Erythroblast (primary cell): Measurements from ENCODE around the gene HOATZ.

Experiments
- DNase-seq, 2 experiments: peaks; one replicate each; lab custom pipeline; 2025; lab: John Stamatoyannopoulos, UW
- GATA1 ChIP-seq: IDR thresholded peaks from 2 replicates; pipeline ENCODE4 v1.6.1; 2011; ENCODE audit warnings: low read depth, mild to moderate bottlenecking, control low read depth, low read length, moderate library complexity
- POLR2A ChIP-seq: IDR thresholded peaks from 2 replicates; pipeline ENCODE4 v1.6.1; 2011; ENCODE audit warnings: mild to moderate bottlenecking, low read length

Gene HOATZ

DNA sequence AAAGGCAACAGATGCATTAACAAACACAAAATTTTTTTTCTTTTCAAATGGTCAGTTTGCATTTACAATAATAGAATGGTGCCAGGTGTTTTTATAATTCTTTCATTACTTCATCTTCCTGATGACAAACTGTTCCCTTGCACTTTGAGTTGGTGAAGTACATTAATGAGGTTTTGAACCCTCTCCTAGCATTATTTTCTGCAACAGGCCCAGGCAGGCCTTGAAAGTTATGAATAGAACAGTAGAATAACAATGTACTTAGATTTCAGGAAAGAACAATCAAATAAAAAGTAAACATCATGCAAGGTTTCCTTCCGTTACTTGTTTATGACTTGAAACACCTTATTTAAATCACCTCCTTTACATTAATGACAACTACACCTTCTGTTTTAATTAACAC is 12.0 kb upstream of the HOATZ start:
- TF ChIP-seq POLR2A (no peak), GATA1 (no peak)
- DNase-seq: no peak

DNA sequence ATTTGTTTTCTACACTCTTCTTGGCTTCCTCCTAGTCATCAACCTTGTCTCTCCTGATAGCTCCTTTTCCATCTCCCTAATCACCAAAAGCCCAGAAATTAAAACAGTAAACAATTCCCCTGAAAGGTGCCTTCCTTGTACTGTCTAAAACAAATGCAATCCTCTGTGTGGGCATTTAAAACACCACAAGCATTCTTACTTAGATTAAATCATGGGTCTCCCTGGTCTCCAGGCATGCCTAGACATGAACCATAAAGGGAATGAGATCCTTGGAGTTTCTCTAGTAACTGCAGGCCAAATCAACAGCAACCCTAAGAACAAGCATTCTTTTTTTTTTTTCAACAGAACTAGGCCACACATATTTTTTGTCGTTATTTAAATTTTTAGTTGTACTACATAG is 4.3 kb upstream of the HOATZ start:
- DNase-seq: no peak
- no peak for TF ChIP-seq GATA1
- TF ChIP-seq POLR2A: no peak

DNA sequence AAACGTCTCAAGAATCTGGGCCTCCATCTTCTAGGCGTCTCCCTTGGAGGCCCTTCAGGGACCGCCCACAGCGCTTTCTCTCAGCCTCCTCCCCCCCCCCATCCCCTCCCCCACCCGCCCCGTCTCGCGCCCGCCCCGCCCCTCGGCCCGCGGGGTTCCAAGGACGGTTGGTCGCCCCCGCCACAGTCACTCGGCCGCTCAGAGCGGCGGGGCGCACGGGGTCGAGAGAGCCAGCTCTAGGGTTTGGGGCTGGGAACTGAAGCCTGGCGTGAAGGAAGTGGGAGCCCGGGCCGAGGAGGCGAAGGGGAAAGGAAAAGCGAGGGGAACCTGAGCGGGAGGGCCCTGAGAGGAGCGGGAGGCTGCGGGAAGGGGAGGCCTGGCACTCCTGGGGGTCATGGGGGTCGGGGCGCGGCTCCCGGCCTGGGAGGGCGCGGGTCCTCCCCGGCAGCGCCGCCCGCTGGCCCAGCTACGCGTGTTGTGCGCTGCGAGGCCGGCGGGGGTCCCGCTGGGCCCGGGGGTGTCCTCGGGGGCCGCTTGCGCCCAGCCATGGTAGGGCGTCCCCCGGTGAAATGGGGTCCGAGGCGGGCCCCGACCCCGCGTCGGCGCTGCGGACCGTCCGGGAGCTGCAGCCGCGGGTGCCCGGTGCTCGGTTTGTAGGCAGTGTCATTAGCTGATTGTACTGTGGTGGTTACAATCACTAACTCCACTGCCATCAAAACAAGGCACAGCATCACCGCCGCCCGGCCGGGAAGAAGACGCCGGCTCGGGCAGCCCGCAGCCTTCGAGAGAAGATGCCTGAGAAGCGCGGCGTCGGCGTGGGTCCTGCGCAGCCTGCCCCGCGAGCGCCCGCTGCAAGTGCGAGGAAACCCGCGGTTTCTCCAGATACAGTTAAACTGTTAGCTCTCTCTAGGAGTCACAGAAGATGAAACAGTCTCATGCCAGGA is 2.0 kb upstream of the HOATZ start, which contains the start of gene BTG4:
Gene BTG4, minus strand, starts transcription at position 91 of the 944 bp plus-strand sequence. CDS start 13,610 bp downstream, outside the sequence.
- peak in 1 of 2 experiments; percentile 7 for DNase-seq

DNA sequence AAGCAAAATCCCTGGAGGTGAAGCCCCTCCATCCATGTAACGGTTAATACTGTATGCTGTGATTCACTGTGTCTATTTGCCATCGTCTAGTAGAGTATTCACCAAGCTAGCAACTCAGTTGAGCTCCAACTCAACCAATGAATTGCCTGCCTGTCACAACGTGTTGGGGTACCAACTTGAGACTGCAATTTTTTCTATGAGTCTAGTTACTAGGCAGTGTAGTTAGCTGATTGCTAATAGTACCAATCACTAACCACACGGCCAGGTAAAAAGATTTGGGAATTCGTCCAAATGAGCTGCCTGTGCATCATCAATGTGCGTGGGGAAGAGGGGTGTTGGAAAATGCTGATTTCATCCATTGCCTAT is 1.4 kb upstream of the HOATZ start:
- no peak for DNase-seq
- TF ChIP-seq POLR2A: no peak
- TF ChIP-seq GATA1: no peak

More for the DNA sequence above, 2.0 kb upstream of the HOATZ start, which contains the start of gene BTG4:
- TF ChIP-seq GATA1 (no peak), POLR2A (no peak)

DNA sequence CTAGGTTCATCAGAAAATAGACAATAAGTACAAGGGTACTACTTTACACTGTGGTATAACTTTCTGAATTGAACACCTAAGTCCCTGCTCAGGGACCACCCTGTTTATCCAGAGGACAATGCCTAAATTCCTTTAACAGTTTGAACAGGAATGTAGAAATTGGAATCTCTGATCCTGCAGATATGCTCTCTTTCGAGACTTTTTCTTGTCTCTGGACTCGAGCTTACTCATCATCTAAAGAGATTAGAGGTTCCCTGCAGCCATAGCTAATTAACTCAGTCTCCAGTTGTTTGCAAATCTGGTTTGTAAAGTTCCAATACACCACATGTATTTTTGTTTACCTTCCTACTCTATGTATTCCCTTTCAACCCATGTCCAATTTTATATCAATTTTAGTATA is 1.0 kb downstream of the HOATZ start:
- no peak for DNase-seq
- TF ChIP-seq POLR2A: no peak
- TF ChIP-seq GATA1: no peak

DNA sequence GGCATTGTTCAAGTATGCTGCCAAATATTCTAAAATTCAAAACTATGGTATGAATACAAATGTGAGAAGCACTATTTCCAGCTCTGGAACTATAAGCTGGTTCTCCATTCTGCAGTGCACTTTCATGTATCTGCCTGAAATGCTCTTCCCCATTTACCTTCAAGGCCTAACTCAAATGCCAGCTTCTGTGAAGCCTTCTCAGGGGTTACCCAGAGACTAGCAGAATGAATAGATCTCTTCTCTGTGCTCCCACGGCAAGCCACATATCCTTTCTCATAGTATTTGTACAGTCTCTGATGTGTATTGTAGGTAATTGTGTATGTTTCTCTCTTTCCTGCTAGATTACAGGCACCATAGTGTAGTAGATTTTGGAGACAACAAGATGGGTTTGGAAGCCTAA is 4.1 kb downstream of the HOATZ start:
- no peak for DNase-seq
- TF ChIP-seq POLR2A (no peak), GATA1 (no peak)

DNA sequence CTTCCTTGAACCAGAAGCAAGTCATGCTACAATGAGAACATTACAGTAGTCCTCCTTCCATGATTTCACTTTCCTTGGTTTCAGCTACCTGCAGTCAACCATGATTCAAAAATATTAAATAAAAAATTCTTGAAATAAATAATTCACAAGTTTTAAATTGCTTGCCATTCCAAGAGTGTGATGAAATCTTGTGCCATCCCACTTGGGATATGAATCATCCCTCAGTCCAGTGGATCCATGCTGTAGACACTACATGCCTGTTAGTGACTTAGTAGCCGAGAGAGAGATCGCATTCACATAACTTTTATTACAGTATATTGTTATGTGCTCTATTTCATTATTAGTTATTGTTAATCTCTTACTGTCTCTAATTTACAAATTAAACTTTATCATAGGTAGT is 6.0 kb downstream of the HOATZ start:
- TF ChIP-seq GATA1 (no peak), POLR2A (no peak)
- DNase-seq: no peak

DNA sequence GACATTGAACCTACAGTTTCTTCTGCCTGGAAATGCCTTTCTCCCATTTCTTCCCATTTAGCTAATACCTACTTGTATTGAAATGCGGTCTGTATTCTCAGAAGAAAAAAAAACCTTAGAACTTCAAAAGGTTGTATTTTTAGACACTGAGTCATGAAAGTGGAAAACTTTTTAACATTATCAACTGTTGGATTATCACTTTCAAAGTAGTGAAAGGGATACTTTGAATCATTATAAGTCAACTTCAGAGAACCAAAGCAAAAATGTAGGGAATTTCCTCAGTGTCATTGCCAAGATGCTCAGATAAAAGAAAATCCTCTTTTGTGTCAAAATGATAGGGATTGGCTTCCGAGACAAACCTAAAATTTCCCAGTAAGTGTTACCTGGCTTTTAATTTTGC is 6.6 kb downstream of the HOATZ start:
- DNase-seq: no peak
- TF ChIP-seq GATA1 (no peak), POLR2A (no peak)

DNA sequence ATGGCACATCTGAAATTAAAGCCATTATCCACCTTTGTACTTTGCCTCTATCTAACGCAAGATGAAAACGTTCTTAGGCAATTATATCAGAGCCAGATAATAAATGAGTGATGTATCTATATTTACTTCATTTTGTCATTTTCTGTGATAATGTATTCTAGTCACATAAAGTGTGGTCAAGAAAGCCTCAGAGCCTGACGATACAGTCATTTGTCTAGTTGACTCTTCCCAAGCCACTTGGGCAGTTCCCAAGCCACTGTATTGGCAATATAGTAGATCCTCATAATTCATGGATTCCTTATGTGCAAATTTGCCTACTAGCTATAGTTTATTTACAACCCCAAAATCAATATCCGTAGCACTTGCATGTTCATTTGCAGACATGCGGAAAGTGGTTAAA is 7.8 kb downstream of the HOATZ start:
- no peak for DNase-seq
- TF ChIP-seq POLR2A: no peak
- TF ChIP-seq GATA1: no peak

DNA sequence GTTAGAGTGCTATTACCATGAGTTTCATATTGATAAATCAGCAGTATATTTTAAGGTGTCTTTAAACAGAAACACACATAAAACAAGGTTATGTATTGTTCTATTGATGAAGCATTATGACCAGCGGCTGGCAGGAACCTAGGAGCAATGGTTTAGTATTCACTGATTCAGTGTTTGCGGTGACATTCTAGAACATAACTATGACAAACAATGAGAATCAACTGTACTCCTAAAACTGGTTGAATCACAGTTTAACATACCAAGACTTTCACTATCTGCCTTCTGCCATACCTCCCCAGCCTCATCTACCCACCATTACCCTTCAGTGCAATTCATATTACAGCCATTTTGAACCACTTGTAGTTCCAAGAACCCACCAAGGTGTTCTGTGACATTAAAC is 8.8 kb downstream of the HOATZ start:
- TF ChIP-seq GATA1: no peak
- no peak for TF ChIP-seq POLR2A
- no peak for DNase-seq

DNA sequence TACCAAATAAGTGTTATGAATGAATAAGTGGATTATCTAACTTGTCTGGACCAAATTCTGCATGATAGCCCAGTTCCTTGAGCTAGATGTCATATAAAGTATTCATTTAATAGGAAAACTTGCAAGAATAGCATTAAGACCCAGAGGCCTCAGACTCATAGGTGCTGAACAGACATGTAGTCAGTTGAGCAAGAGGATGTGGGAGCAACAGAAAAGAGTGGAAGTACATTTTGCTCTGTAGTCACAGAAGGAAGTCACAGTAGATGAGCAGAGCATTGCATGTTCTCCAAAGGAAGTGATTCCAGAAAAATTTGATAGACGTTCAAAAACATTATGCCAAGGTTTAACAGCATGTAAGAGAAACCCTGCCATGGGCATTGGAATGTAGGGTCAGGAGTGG is 9.5 kb downstream of the HOATZ start:
- no peak for TF ChIP-seq GATA1
- no peak for TF ChIP-seq POLR2A
- no peak for DNase-seq

DNA sequence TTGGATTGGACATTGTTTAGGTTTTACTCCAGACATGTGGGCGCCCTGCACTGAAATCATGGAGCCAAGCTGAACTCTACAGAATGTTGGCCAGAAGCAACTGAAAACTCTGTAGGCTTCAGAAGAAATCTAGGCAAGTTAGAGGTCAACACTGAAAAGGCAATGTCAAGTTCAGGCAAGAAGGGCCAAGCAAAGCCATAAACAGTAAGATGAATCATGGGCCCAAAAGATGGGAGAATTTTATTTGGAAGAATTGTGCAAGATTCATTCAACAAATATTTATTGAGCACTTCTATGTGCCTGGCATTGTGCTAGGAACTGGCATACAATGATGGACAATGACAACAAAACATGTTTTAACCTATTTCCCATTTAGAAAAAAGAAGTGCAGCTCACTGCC is 10.9 kb downstream of the HOATZ start:
- no peak for DNase-seq
- no peak for TF ChIP-seq POLR2A
- no peak for TF ChIP-seq GATA1

DNA sequence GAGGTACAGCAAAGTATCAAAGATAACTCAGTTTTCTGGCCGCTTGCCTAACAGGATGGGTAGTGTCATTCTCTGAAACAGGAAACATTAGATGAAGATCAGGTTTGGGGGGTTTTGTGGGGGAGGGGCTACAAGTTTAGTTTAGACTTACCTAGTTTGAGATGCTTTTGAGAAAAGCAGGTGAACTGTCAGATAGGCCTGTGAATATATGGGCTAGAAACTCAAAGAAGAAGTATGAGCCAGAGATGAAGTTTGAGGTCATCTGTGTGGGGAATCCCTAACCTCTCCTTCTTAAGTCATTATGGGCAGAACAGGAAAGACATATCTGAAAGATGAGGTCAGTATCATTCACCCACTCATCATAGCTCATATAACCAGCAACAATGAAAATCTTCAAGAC is 11.9 kb downstream of the HOATZ start:
- TF ChIP-seq GATA1 (no peak), POLR2A (no peak)
- no peak for DNase-seq

DNA sequence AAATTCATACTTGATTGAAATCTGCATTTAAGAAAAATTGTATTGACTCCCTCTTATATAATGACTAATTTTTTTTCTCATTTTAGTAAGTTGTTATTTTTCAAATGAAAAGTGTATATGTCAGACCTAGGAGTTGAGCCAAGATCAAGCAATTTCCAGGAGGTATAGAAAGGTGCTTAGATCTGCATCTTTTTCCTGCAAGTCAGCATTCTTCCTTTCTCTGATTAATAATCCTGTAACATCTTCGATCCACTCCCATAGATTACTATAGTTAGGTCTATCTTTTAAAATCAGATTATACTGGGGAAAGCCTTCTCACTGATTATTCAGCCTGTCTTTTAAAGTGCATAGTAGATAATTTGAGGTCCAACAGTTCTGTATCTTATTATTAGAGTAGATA is 12.7 kb downstream of the HOATZ start:
- no peak for DNase-seq
- no peak for TF ChIP-seq POLR2A
- TF ChIP-seq GATA1: no peak
